OCI-LY1 (cell line): ENCODE data around the gene TAF7L.

Experiments used
- EZH2 ChIP-seq: fragments of 200-600 bp; sonication (generic), shearing (Covaris generic); IDR thresholded peaks from 2 replicates; pipeline ENCODE4 v1.8.0; 2017; ENCODE audit warnings: borderline replicate concordance, mixed run types, mild to moderate bottlenecking, antibody characterized with exemption, low read length, moderate library complexity, mixed read lengths
- TF ChIP-seq, protein P1 (sequence below): fragments of 200-600 bp; sonication (generic), shearing (Covaris generic); IDR thresholded peaks from 2 replicates; pipeline ENCODE4 v1.5.1; 2017; ENCODE audit warnings: mild to moderate bottlenecking, antibody characterized with exemption, low read length, moderate library complexity, mixed read lengths

DNA sequence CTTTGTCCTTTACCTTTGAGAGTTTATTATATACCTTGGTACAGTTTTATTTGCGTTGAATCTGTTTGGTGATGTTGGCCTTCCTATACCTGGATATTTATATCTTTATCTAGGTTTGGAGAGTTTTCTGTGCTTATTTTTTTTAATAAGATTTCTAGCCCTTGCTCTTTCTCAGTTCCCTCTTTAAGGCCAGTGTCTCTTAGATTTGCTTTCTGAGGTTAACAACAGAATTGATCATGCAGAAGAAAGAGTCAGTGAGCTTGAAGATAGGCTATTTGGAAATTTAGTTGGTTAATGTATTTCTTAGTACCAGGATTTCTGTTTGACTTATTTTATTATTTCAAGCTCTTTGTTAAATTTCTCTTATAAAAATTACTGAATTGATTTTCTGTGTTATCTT is 12.7 kb upstream of the TAF7L start:
- TF ChIP-seq, protein P1, sequence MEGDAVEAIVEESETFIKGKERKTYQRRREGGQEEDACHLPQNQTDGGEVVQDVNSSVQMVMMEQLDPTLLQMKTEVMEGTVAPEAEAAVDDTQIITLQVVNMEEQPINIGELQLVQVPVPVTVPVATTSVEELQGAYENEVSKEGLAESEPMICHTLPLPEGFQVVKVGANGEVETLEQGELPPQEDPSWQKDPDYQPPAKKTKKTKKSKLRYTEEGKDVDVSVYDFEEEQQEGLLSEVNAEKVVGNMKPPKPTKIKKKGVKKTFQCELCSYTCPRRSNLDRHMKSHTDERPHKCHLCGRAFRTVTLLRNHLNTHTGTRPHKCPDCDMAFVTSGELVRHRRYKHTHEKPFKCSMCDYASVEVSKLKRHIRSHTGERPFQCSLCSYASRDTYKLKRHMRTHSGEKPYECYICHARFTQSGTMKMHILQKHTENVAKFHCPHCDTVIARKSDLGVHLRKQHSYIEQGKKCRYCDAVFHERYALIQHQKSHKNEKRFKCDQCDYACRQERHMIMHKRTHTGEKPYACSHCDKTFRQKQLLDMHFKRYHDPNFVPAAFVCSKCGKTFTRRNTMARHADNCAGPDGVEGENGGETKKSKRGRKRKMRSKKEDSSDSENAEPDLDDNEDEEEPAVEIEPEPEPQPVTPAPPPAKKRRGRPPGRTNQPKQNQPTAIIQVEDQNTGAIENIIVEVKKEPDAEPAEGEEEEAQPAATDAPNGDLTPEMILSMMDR, result no peak
- TF ChIP-seq EZH2, result no peak
